ENCODE results near the gene LRRC8C.

Gene LRRC8C

DNA sequence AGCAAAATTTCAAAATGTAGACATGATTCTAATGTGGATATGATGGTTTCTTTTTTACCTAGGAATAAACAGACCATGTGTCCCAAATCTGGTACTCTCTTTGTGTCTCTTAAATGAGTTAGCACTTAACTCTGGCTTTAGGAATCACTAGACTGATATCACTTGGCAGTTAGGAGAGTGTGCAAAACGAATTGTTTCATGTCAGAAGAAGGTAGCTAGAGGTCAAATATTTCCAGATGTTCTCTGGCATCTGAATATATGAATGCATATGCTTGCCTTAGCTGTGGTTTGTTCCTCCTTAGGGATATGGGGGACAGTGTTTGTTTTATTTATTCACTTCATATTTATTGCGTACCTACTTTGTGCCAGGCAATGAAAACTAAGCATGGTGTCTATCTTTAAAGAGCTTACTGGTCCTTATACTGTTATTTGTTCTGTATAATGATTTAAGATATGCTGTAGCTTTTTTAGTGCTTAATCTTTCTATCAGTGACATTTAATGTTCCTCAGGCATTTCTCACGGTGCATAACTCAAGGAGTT, 65.2 kb downstream of the LRRC8C start:
- no peak for DNase-seq (ENCODE audit: low read depth)
- TF ChIP-seq, protein P1, sequence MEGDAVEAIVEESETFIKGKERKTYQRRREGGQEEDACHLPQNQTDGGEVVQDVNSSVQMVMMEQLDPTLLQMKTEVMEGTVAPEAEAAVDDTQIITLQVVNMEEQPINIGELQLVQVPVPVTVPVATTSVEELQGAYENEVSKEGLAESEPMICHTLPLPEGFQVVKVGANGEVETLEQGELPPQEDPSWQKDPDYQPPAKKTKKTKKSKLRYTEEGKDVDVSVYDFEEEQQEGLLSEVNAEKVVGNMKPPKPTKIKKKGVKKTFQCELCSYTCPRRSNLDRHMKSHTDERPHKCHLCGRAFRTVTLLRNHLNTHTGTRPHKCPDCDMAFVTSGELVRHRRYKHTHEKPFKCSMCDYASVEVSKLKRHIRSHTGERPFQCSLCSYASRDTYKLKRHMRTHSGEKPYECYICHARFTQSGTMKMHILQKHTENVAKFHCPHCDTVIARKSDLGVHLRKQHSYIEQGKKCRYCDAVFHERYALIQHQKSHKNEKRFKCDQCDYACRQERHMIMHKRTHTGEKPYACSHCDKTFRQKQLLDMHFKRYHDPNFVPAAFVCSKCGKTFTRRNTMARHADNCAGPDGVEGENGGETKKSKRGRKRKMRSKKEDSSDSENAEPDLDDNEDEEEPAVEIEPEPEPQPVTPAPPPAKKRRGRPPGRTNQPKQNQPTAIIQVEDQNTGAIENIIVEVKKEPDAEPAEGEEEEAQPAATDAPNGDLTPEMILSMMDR (IDR thresholded peaks at IDR 0.05; ENCODE audit: control insufficient read depth, insufficient read depth, low read depth, low read length, missing control alignments), result no peak
- H3K4me3 ChIP-seq (ENCODE audit: control insufficient read depth, low read depth, low read length), result no peak overlapping the region

DNA sequence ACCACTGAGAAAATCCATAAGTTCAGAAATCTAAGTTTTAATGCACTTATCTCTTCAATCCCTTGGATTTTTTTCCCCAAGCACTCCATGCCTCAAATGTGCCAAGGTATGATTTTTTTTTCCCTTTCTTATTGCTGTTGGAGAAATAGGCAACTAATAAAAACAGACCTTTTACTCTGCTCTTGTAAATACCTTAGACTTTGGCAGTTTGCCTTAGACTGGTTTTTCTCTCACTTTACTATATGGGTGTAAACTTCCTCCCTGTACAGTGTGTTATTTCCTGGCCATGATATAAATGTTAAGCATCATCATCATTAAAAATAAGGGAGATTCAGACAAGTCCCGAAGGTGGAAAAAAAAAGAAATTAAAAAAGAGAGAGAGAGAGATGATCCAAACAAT, 65.7 kb downstream of the LRRC8C start:
- TF ChIP-seq, protein P1 (IDR thresholded peaks at IDR 0.05; ENCODE audit: control insufficient read depth, insufficient read depth, low read depth, low read length, missing control alignments), result no peak
- H3K4me3 ChIP-seq (ENCODE audit: control insufficient read depth, low read depth, low read length), result no peak overlapping the region
- DNase-seq (ENCODE audit: low read depth), result no peak

DNA sequence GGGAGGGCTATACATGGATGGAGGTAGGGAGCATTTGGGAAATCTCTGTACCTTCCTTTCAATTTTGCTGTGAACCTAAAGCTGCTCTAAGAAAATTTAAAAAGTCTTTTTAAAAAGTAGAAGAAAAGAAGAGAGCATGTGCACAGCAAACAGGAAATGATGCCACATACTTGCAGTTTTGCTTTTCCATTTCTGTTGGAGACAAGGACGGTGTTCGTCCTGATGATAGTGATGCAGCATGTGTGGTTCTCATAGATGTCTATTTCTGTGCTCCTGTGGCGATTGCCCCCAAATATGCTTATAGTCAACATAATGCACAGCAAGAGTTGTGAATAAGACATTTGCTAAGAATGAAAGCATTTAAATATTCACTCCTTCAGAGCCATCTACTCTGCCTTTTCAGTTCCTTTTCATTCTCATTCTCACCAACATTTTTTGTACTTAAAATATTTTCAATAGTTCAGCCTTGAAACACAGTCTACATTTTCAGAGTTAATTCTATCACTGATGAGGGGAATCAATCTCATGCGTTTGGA, 66.6 kb downstream of the LRRC8C start:
- no peak for DNase-seq (ENCODE audit: low read depth)
- TF ChIP-seq, protein P1 (IDR thresholded peaks at IDR 0.05; ENCODE audit: control insufficient read depth, insufficient read depth, low read depth, low read length, missing control alignments), result no peak
- no peak overlapping the region for H3K4me3 ChIP-seq (ENCODE audit: control insufficient read depth, low read depth, low read length)

DNA sequence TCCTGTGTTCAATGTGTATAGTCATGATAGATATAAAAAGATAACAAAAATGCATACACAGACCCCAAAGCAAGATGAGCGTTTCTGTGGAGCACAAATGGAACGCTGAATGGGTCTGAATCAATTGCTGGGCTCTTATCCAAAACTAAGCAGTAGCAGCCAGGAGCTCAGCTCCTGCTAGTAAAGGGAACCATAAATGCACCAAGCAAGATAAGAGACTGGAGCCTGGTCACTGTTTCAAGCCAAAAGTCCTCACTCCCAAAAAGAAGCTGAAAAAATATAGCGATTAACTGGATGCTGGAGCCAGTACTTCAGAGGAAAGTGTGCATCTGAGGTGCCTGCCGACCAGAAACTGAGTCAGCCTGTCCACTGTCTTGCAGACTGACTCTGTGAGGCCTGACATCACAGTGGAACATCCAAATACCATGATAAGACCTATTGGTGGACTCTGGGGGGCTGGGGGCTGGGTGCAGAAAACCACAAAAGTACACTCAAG, 68.9 kb downstream of the LRRC8C start:
- H3K4me3 ChIP-seq (ENCODE audit: control insufficient read depth, low read depth, low read length), result no peak overlapping the region
- DNase-seq (ENCODE audit: low read depth), result no peak
- TF ChIP-seq, protein P1 (IDR thresholded peaks at IDR 0.05; ENCODE audit: control insufficient read depth, insufficient read depth, low read depth, low read length, missing control alignments), result no peak

DNA sequence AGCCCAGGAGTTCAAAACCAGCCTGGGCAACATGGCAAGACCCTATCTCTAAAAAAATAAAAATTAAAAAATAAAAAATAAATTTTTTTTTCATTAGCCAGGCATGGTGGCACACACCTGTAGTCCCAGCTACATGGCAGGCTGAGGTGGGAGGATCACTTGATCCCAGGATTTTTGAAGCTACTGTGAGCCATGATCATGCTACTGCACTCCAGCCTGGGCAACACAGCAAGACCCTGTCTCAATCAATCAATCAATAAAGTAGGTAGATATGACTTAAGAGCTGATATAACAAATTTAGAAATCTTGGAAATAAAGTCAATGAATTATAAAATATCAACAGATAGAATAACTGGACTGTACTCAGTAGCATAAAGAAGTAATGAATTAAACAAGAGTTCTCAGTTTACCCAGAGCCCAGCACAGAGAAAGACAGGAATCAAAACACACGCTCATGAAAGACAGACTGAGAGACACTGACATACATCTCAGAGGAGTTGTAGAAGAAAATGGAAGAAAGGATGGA, 69.7 kb downstream of the LRRC8C start:
- no peak overlapping the region for H3K4me3 ChIP-seq (ENCODE audit: control insufficient read depth, low read depth, low read length)
- TF ChIP-seq, protein P1 (IDR thresholded peaks at IDR 0.05; ENCODE audit: control insufficient read depth, insufficient read depth, low read depth, low read length, missing control alignments), result no peak
- no peak for DNase-seq (ENCODE audit: low read depth)

DNA sequence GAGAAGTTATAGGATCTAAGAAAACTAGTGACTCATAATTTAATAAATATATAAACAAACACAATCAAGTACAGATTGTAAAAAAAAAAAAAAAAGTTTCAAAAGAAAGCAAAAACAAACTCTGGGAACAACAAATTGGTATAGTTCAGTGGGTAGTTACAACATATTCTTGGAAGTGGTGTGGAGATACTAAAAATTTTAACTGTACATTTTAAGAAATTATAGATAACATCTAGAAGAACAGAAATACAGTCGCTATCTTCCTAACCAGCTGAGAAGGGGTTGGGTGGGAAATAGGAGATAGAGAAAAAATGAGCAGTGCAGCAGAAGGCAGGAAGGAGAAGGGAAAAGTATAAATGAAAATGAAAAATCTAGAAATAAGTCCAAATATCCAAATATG, 70.5 kb downstream of the LRRC8C start:
- TF ChIP-seq, protein P1 (IDR thresholded peaks at IDR 0.05; ENCODE audit: control insufficient read depth, insufficient read depth, low read depth, low read length, missing control alignments), result no peak
- DNase-seq (ENCODE audit: low read depth), result no peak
- H3K4me3 ChIP-seq (ENCODE audit: control insufficient read depth, low read depth, low read length), result no peak overlapping the region
